Measurements from ENCODE around the gene SIGLEC8. TPM values are rescaled to one million over a fixed set of nuclear protein-coding genes. Genes with fewer than 3 reads are reported as not detected.

Gene SIGLEC8
- total and polyA plus RNA-seq, 3 experiments from 2014 or later = not detected

GRCh38 chr19:51497666-51498065 is 39.4 kb upstream of the SIGLEC8 start:
- POLR2A ChIA-PET = no interaction called here
- Mint-ChIP-seq H3K27me3 (peaks cover 5 to 27% of the 10 kb centered on the region in 2 donors), H3K9me3 (no peaks in the 10 kb centered on the region), H3K4me3 (no peak overlapping the region), H3K27ac (no peak overlapping the region), H3K36me3 (no peaks in the 10 kb centered on the region), H3K4me1 (peaks cover 0 to 5% (median 3%) of the 10 kb centered on the region in 3 donors)
- Histone ChIP-seq H3K27ac (ENCODE audit: low read depth, low read length) (no peak overlapping the region), H3K36me3 (ENCODE audit: insufficient read depth, low read length) (no peaks in the 10 kb centered on the region), H3K27me3 (ENCODE audit: insufficient read depth, low read length, poor library complexity, severe bottlenecking) (no peaks in the 10 kb centered on the region), H3K9me3 (ENCODE audit: low read length) (no peaks in the 10 kb centered on the region), H3K4me3 (ENCODE audit: low read length) (no peak overlapping the region), H3K4me1 (ENCODE audit: insufficient read depth, low read length) (no peaks in the 10 kb centered on the region)
- no peak for DNase-seq
- CTCF ChIA-PET = no interaction called here

- no peaks in the 10 kb centered on the region for H3K36me3 ChIP-seq (ENCODE audit: insufficient read depth, low read length)
- no peaks in the 10 kb centered on the region for H3K4me1 ChIP-seq (ENCODE audit: insufficient read depth, low read length)
- DNase-seq = no peak
- no peak overlapping the region for H3K4me3 ChIP-seq (ENCODE audit: low read length)
- no peaks in the 10 kb centered on the region for H3K4me1 Mint-ChIP-seq
- H3K27me3 Mint-ChIP-seq = peaks cover 14 to 29% of the 10 kb centered on the region in 2 donors
- no peaks in the 10 kb centered on the region for H3K9me3 ChIP-seq (ENCODE audit: low read length)
- H3K36me3 Mint-ChIP-seq = no peaks in the 10 kb centered on the region
- H3K27me3 ChIP-seq (ENCODE audit: insufficient read depth, low read length, poor library complexity, severe bottlenecking) = no peaks in the 10 kb centered on the region
- POLR2A ChIA-PET = no interaction called here
- H3K4me3 Mint-ChIP-seq = no peak overlapping the region
- CTCF ChIA-PET = no interaction called here
- H3K27ac Mint-ChIP-seq = no peak overlapping the region
- H3K27ac ChIP-seq (ENCODE audit: low read depth, low read length) = no peak overlapping the region
- no peaks in the 10 kb centered on the region for H3K9me3 Mint-ChIP-seq
Measured at GRCh38 chr19:51493776-51494175, 35.5 kb upstream of the SIGLEC8 start.

- CTCF ChIA-PET = no interaction called here
- POLR2A ChIA-PET = no interaction called here
- no peaks in the 10 kb centered on the region for H3K9me3 Mint-ChIP-seq
- no peak overlapping the region for H3K27ac Mint-ChIP-seq
- no peak overlapping the region for H3K4me3 Mint-ChIP-seq
- DNase-seq = no peak
- Histone ChIP-seq H3K4me3 (ENCODE audit: low read length) (no peak overlapping the region), H3K27ac (ENCODE audit: low read depth, low read length) (no peak overlapping the region), H3K36me3 (ENCODE audit: insufficient read depth, low read length) (no peaks in the 10 kb centered on the region), H3K4me1 (ENCODE audit: insufficient read depth, low read length) (no peaks in the 10 kb centered on the region), H3K27me3 (ENCODE audit: insufficient read depth, low read length, poor library complexity, severe bottlenecking) (no peaks in the 10 kb centered on the region), H3K9me3 (ENCODE audit: low read length) (no peaks in the 10 kb centered on the region)
- no peaks in the 10 kb centered on the region for H3K36me3 Mint-ChIP-seq
- H3K27me3 Mint-ChIP-seq = peaks cover 14 to 24% of the 10 kb centered on the region in 2 donors
- no peaks in the 10 kb centered on the region for H3K4me1 Mint-ChIP-seq
Measured at GRCh38 chr19:51491586-51491985, 33.3 kb upstream of the SIGLEC8 start.

- POLR2A ChIA-PET = no interaction called here
- CTCF ChIA-PET = no interaction called here
- no peak overlapping the region for H3K4me3 Mint-ChIP-seq
- H3K4me1 Mint-ChIP-seq = no peaks in the 10 kb centered on the region
- DNase-seq = no peak
- Histone ChIP-seq H3K27me3 (ENCODE audit: insufficient read depth, low read length, poor library complexity, severe bottlenecking) (no peaks in the 10 kb centered on the region), H3K36me3 (ENCODE audit: insufficient read depth, low read length) (no peaks in the 10 kb centered on the region), H3K4me1 (ENCODE audit: insufficient read depth, low read length) (no peaks in the 10 kb centered on the region), H3K9me3 (ENCODE audit: low read length) (no peaks in the 10 kb centered on the region), H3K4me3 (ENCODE audit: low read length) (no peak overlapping the region), H3K27ac (ENCODE audit: low read depth, low read length) (no peak overlapping the region)
- no peak overlapping the region for H3K27ac Mint-ChIP-seq
- peaks cover 13 to 29% of the 10 kb centered on the region in 2 donors for H3K27me3 Mint-ChIP-seq
- H3K36me3 Mint-ChIP-seq = no peaks in the 10 kb centered on the region
- H3K9me3 Mint-ChIP-seq = peaks cover 0 to 1% (median 0%) of the 10 kb centered on the region in 5 donors
Measured at GRCh38 chr19:51490676-51491075, 32.4 kb upstream of the SIGLEC8 start.

- no peaks in the 10 kb centered on the region for H3K36me3 ChIP-seq (ENCODE audit: insufficient read depth, low read length)
- Mint-ChIP-seq H3K4me1 (no peaks in the 10 kb centered on the region), H3K9me3 (peaks cover 0 to 1% (median 0%) of the 10 kb centered on the region in 5 donors), H3K27ac (no peak overlapping the region), H3K36me3 (no peaks in the 10 kb centered on the region), H3K4me3 (no peak overlapping the region), H3K27me3 (peaks cover 19 to 33% of the 10 kb centered on the region in 2 donors)
- no peaks in the 10 kb centered on the region for H3K4me1 ChIP-seq (ENCODE audit: insufficient read depth, low read length)
- POLR2A ChIA-PET = no interaction called here
- no peak overlapping the region for H3K27ac ChIP-seq (ENCODE audit: low read depth, low read length)
- CTCF ChIA-PET = interaction anchor here (2.4 kb wide), 1 partner anchor 16 kb away, joined by 7 read pairs; no protein-coding TSS in a partner anchor
- H3K9me3 ChIP-seq (ENCODE audit: low read length) = no peaks in the 10 kb centered on the region
- no peak for DNase-seq
- H3K27me3 ChIP-seq (ENCODE audit: insufficient read depth, low read length, poor library complexity, severe bottlenecking) = no peaks in the 10 kb centered on the region
- H3K4me3 ChIP-seq (ENCODE audit: low read length) = no peak overlapping the region
Measured at GRCh38 chr19:51489113-51489512, 30.9 kb upstream of the SIGLEC8 start.

GRCh38 chr19:51488491-51488890 is 30.2 kb upstream of the SIGLEC8 start:
- no peaks in the 10 kb centered on the region for H3K27me3 ChIP-seq (ENCODE audit: insufficient read depth, low read length, poor library complexity, severe bottlenecking)
- Mint-ChIP-seq H3K36me3 (no peaks in the 10 kb centered on the region), H3K9me3 (peaks cover 0 to 1% (median 0%) of the 10 kb centered on the region in 5 donors), H3K4me3 (no peak overlapping the region), H3K4me1 (no peaks in the 10 kb centered on the region), H3K27ac (no peak overlapping the region), H3K27me3 (peaks cover 19 to 32% of the 10 kb centered on the region in 2 donors)
- H3K9me3 ChIP-seq (ENCODE audit: low read length) = no peaks in the 10 kb centered on the region
- CTCF ChIA-PET = interaction anchor here (2.4 kb wide), 1 partner anchor 15 kb away, joined by 7 read pairs; no protein-coding TSS in a partner anchor
- H3K36me3 ChIP-seq (ENCODE audit: insufficient read depth, low read length) = no peaks in the 10 kb centered on the region
- no peak overlapping the region for H3K4me3 ChIP-seq (ENCODE audit: low read length)
- POLR2A ChIA-PET = no interaction called here
- no peaks in the 10 kb centered on the region for H3K4me1 ChIP-seq (ENCODE audit: insufficient read depth, low read length)
- no peak for DNase-seq
- H3K27ac ChIP-seq (ENCODE audit: low read depth, low read length) = no peak overlapping the region

GRCh38 chr19:51485960-51486660 is 27.9 kb upstream of the SIGLEC8 start:
- Mint-ChIP-seq H3K4me3 (no peak overlapping the region), H3K9me3 (peaks cover 0 to 1% (median 0%) of the 10 kb centered on the region in 5 donors), H3K27me3 (peaks cover 17 to 38% of the 10 kb centered on the region in 2 donors), H3K27ac (no peak overlapping the region), H3K4me1 (no peaks in the 10 kb centered on the region), H3K36me3 (peaks cover 0 to 1% (median 0%) of the 10 kb centered on the region in 3 donors)
- no peak for DNase-seq
- no peaks in the 10 kb centered on the region for H3K27me3 ChIP-seq (ENCODE audit: insufficient read depth, low read length, poor library complexity, severe bottlenecking)
- H3K9me3 ChIP-seq (ENCODE audit: low read length) = no peaks in the 10 kb centered on the region
- H3K36me3 ChIP-seq (ENCODE audit: insufficient read depth, low read length) = no peaks in the 10 kb centered on the region
- ChIA-PET CTCF (interaction anchor here (0.9 kb wide), 1 partner anchor 29 kb away, joined by 4 read pairs; no protein-coding TSS in a partner anchor), POLR2A (no interaction called here)
- H3K4me1 ChIP-seq (ENCODE audit: insufficient read depth, low read length) = no peaks in the 10 kb centered on the region
- no peak overlapping the region for H3K4me3 ChIP-seq (ENCODE audit: low read length)
- H3K27ac ChIP-seq (ENCODE audit: low read depth, low read length) = no peak overlapping the region

- no peaks in the 10 kb centered on the region for H3K27me3 ChIP-seq (ENCODE audit: insufficient read depth, low read length, poor library complexity, severe bottlenecking)
- no peaks in the 10 kb centered on the region for H3K36me3 ChIP-seq (ENCODE audit: insufficient read depth, low read length)
- no peak overlapping the region for H3K27ac Mint-ChIP-seq
- H3K9me3 ChIP-seq (ENCODE audit: low read length) = no peaks in the 10 kb centered on the region
- H3K4me3 Mint-ChIP-seq = no peak overlapping the region
- H3K27me3 Mint-ChIP-seq = peaks cover 27 to 65% of the 10 kb centered on the region in 2 donors
- H3K36me3 Mint-ChIP-seq = peaks cover 0 to 1% (median 0%) of the 10 kb centered on the region in 3 donors
- no peak overlapping the region for H3K4me3 ChIP-seq (ENCODE audit: low read length)
- DNase-seq = no peak
- peaks cover 0 to 2% (median 0%) of the 10 kb centered on the region in 5 donors for H3K9me3 Mint-ChIP-seq
- H3K4me1 Mint-ChIP-seq = no peaks in the 10 kb centered on the region
- ChIA-PET POLR2A (no interaction called here), CTCF (no interaction called here)
- H3K27ac ChIP-seq (ENCODE audit: low read depth, low read length) = no peak overlapping the region
- H3K4me1 ChIP-seq (ENCODE audit: insufficient read depth, low read length) = no peaks in the 10 kb centered on the region
Measured at GRCh38 chr19:51480590-51480989, 22.3 kb upstream of the SIGLEC8 start.
